ENCODE data around the gene MICU1. TPM values are rescaled to one million over a fixed set of nuclear protein-coding genes. Genes with fewer than 3 reads are reported as not detected.

The MICU1 gene
- total and polyA plus RNA-seq, 2 donors (not counting 3 experiments of a cell fraction or from before 2014, with no cell fraction given): 27.5 to 48.0 TPM

DNA sequence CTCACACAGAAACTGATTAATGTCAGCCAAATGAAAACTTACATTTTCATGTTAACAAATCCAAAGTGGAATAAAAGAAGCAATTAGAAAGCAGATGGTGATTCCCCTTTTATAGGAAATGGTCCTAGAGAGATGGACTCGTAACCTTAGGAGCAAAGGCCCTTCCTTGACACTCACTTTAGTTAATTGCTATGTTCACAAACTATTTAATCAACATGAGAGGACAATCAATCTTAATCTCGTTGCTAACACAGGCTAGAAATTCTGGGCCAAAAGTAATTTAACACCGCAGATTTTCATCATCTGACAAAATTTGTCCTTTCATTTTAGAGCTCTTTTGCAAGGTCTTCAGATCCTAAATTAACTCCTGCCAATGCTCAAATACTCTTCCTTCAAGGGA, 207.2 kb downstream of the MICU1 start:
- Histone ChIP-seq H3K9me3 (replicated peaks; ENCODE audit: control insufficient read depth, insufficient read depth, low read length) (no peaks in the 10 kb centered on the region), H3K27ac (ENCODE audit: insufficient read depth, low read depth, low read length) (no peak overlapping the region), H3K9ac (replicated peaks; ENCODE audit: extremely low read depth, insufficient read depth, low read length) (no peak overlapping the region), H3K4me3 (replicated peaks in 1 of 3; ENCODE audit: insufficient read depth in 1 of 3, low read depth in 1 of 3, low read length in 3 of 3) (no peak overlapping the region), H3K36me3 (ENCODE audit: control insufficient read depth in 2 of 2, extremely low read depth in 1 of 2, insufficient read depth in 2 of 2, low read length in 2 of 2) (peaks cover 0 to 2% of the 10 kb centered on the region in 2 experiments), H3K4me2 (ENCODE audit: insufficient read depth, low read length) (no peak overlapping the region), H2AFZ (ENCODE audit: low read depth, low read length) (no peak overlapping the region), H3K4me1 (ENCODE audit: control insufficient read depth, extremely low read depth, insufficient read depth, low read length) (no peaks in the 10 kb centered on the region), H3K27me3 (ENCODE audit: control insufficient read depth in 2 of 2, insufficient read depth in 2 of 2, low read length in 2 of 2) (no peaks in the 10 kb centered on the region), H3K79me2 (ENCODE audit: control insufficient read depth, insufficient read depth, low read length) (no peaks in the 10 kb centered on the region), H4K20me1 (replicated peaks; ENCODE audit: control insufficient read depth, extremely low read depth, insufficient read depth, low read length) (no peaks in the 10 kb centered on the region), H3K9me1 (replicated peaks; ENCODE audit: control insufficient read depth, extremely low read depth, insufficient read depth, low read length) (no peaks in the 10 kb centered on the region)
- DNase-seq (ENCODE audit: low read depth, low spot score): no peak
- TF ChIP-seq MYC (IDR thresholded peaks at IDR 0.05; ENCODE audit: low read depth, low read length) (no peak), POLR2A (IDR thresholded peaks at IDR 0.05; ENCODE audit: low read depth, low read length) (no peak), JUN (IDR thresholded peaks at IDR 0.05; ENCODE audit: borderline replicate concordance, insufficient read depth, insufficient read length, low read depth) (no peak), FOS (IDR thresholded peaks at IDR 0.05; ENCODE audit: borderline replicate concordance, insufficient read depth, low read length) (no peak), CTCF (IDR thresholded peaks at IDR 0.05; ENCODE audit: extremely low read depth in 1 of 2, insufficient read depth in 1 of 2, low read depth in 1 of 2, low read length in 2 of 2) (no peak), GATA2 (IDR thresholded peaks at IDR 0.05; ENCODE audit: insufficient read depth, insufficient read length, low read depth, low read length) (no peak), POLR2AphosphoS5 (IDR thresholded peaks at IDR 0.05; ENCODE audit: insufficient read depth, low read depth, low read length) (no peak), EZH2 (IDR thresholded peaks at IDR 0.05; ENCODE audit: borderline replicate concordance, low read depth, low read length, severe bottlenecking) (no peak)
- TF ChIP-seq, protein P1, sequence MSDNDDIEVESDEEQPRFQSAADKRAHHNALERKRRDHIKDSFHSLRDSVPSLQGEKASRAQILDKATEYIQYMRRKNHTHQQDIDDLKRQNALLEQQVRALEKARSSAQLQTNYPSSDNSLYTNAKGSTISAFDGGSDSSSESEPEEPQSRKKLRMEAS (IDR thresholded peaks at IDR 0.05; ENCODE audit: insufficient read depth, insufficient read length): no peak
- BruUV-seq (replicated peaks): no TSS peak
- ChIA-PET POLR2A (no interaction called here), CTCF (no interaction called here)
- intact Hi-C loops (cut with micrococcal nuclease): no loop called here
- dilution Hi-C loops (cut with MboI; ENCODE audit: extremely low pct_ligation_motif_present, low sequenced_read_pairs): no loop called here
- no peak for FAIRE-seq

Measured in endothelial cell of umbilical vein (primary cell).